ENCODE data around the gene AKR1B1.

Gene AKR1B1

DNA sequence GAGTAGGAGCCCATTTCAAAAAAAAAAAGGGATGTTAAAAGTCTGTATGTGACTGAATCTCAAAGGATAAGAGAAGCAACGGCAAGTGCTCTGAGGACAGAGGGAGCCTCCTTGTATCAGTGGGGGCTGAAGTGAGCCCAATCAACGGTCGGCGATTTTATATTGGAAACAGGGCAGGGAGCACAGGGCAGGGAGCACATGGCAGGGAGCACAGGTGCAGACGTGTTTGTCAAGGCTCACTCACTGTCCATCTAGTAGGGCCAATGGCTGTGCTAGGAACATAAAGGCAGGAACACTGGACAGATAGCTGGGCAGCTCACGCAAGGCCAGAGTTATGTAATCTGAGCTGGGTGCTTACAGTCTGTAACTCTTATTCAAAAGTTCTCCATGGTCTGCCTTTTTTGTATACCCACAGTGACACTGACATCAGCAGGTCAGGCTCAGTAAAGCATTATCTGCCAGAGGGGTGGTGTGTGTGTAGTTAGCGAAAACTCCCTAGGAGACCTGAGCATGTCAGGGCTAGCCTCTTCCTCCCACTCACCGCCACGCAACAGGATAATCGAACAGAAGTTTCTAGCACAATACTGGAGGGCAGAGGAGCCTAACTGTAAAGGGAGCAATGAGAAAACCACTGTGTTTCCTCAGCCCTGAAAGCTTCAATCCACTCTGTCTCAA lies 15.4 kb downstream of the AKR1B1 start:
- DNase-seq = no peak

DNA sequence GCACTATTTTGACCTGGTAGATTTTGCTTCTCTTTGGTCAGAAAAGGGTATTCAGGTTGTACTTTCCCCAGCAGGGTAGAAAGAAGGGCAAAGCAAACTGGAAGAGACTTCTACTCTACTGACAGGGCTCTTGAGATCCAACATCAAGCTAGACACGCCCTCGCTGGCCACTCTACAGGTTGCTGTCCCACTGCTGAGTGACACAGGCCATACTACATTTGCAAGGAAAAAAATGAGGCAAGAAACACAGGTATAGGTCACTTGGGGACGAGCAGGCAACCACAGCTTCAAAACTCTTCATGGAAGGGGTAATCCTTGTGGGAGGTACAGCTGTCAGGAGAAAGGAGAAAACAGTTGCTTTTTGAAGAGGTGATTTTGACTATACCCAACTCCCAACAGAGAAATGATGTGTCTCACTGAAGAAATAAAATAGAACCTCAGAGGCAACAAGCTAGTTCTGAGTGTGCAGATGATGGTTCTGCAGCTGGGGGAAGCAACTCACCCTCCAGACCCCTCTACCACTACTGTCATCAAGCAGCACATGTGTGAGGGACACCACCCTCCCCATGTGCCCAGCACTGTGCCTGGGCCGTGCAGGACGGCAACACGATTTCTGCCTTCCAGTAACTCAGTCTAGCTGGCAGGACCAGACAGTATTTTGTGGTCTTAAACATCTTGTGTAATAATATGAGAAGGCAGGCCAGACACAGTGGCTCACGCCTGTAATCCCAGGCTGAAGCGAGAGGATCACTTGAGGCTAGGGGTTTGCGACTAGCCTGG lies 16.3 kb downstream of the AKR1B1 start:
- DNase-seq = no peak

GRCh38 chr7:134441264-134441663 lies 17.6 kb downstream of the AKR1B1 start:
- DNase-seq = no peak

DNA sequence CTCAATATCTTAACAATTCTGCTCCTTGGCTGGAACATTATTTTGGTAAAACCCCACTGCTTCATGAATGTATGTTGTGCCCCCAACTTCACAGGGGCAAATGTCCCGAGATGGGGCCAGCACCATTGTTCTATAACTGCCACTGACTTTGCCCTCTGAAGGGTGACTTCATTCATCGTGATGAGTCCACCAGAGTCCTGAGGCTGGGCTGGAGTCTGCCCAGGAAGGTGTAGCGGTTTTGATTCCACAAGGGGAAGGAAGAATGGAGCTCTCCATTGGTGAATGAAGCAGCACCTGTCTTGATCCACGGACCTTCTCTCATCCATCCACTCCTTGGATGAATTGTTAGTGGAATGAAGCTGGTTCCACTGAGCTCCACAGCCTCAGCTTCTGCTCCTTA lies 18.4 kb downstream of the AKR1B1 start:
- no peak for DNase-seq

- DNase-seq = no peak
These were observed 18.8 kb downstream of the AKR1B1 start for GRCh38 chr7:134440067-134440466.

DNA sequence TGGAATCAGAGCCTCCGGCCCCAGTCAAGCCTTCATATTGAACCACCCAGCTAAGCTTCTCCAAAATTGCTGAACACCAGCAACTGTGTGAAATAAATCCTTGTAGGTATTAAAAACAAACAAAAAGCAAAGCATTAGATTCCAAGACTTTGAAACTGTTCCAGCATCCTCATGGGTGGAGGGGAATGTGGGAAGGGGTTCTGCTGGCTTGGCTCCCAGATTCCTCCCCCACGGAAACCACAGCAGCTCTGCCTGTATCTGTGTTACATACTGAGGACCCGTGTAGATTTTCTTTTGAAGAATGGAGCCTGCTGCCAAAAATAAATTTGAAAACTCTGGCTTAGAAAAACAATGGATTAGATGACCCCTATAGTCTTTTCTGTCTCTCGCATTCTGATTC lies 20.0 kb downstream of the AKR1B1 start:
- no peak for DNase-seq

DNA sequence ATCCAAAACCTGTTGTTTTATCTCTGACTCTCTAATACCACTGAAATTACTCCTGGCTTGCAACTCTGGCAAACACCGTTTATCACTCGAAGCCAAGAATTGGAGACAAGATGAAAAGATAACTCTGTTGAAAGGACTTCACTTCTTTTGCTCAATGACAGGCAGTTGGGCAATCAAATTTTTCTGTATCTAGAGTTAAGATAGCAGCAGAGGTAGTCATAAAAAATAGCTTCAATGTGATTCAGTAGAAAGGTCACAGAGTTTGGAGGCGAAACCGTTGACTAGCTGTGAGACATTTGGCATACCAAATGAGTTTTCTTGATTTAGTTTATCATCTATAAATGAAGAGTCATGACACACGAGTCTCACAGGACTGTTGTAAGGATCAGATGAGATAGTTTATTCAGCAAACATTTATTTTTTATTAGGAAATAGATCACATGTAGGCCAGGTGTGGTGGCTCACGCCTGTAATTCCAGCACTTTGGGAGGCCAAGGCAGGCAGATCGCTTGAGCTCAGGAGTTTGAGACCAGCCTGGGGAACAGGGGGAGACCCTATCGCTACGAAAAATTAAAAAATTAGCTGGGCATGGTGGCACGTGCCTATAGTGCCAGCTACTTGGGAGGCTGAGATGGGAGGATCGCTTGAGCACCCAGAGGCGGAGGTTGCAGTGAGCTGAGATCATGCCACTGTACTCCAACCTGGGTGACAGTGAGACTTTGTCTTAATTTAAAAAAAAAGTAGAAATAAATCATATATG lies 23.6 kb downstream of the AKR1B1 start:
- peak; percentile 51 for DNase-seq

- DNase-seq = no peak
These were observed 24.2 kb downstream of the AKR1B1 start for GRCh38 chr7:134434701-134435100.

GRCh38 chr7:134433430-134433829 lies 25.5 kb downstream of the AKR1B1 start:
- no peak for DNase-seq

DNA sequence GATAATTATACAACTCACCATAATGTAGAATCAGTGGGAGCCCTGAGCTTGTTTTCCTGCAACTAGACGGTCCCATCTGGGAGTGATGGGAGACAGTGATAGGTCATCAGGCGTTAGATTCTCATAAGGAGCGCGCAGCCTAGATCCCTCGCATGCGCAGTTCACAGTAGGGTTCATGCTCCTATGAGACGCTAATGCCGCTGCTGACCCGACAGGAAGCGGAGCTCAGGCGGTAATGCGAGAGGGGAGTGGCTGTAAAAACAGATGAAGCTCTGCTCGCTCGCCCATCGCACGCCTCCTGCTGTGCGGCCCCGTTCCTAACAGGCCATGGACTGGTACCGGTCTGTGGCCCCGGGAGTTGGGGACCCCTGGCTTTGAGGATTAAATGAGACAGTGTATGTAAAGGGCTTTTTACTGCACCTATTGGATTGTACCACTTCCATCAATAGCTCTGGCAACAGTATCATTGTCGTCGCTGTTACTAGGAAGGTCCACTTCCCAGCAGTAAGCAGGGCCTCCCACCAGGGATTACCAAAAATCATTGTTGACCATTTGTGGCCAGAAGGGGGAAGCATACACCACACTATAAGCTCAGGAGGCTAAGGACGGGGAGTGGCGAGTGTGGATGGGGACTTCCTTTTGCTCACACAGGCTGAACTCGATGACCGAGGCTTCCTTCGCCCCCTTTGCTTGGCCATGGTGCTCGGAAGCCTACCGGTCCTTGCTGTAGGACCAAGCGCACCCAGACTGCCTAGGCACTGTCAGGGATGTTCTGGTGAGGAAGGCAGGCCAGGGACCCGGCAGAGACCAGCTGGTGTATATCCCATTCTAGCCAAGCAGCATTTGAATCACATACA lies 26.4 kb downstream of the AKR1B1 start:
- peak; percentile 88 for DNase-seq

GRCh38 chr7:134431815-134432214 lies 27.1 kb downstream of the AKR1B1 start:
- no peak for DNase-seq

DNA sequence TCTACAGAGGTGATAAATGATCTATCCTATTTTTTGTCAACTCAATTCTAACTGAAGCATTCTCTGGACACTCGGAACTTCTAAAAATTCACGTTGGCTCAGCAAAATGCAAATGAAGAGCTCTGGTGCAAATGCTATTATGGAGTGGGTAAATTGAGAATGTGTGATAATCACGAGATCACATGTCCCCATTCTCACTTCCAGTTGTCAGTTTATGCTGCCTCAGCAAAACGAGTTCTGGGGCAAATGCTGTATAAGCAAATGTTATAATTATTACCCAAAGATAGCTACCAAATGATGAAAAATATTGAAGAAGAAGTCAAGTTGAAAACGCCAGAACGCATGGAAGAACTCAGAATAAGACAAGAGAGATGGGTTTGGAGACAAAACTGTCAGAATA lies 29.4 kb downstream of the AKR1B1 start:
- no peak for DNase-seq

- no peak for DNase-seq
These were observed 30.0 kb downstream of the AKR1B1 start for GRCh38 chr7:134428942-134429341.

DNA sequence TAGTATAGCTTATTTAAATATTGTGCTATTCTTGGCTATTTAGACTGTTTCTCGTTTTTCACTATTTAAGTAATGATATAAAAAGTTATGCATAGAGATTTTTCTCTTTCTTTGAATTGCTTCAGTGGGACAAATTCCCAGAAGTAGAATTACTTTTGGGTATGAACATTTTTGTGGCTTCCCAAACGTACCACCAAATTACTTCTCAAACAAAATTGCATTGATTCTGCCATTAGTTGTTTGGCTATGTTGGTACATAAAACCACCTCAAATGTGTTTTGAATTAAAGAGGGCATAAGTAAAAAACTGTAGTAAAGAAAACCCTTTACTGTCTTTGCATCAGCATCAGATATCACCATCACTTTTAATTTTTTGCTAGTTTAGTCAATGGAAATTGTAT lies 31.0 kb downstream of the AKR1B1 start:
- peak; percentile 23 for DNase-seq

- DNase-seq = no peak
These were observed 33.1 kb downstream of the AKR1B1 start for GRCh38 chr7:134425777-134426176.

DNA sequence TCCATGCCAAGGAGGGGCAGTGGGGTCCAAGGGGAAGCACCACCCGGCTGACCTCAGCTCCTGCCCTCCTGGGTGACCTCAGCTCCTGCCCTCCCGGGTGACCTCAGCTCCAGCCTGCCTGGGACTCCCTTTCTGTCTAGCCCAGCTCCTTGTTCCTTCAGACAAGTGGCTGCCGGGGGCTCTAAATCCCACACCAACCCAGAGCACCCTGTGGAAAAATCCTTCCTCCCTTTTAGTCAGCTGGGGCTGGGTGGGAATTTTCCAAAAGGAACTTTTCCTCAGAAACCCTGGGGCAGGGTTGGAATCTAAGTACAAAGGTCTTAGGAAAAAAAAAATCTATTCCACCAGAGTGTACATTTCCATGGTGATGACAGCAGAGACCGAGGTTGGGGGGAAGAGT lies 36.3 kb downstream of the AKR1B1 start:
- no peak for DNase-seq

DNA sequence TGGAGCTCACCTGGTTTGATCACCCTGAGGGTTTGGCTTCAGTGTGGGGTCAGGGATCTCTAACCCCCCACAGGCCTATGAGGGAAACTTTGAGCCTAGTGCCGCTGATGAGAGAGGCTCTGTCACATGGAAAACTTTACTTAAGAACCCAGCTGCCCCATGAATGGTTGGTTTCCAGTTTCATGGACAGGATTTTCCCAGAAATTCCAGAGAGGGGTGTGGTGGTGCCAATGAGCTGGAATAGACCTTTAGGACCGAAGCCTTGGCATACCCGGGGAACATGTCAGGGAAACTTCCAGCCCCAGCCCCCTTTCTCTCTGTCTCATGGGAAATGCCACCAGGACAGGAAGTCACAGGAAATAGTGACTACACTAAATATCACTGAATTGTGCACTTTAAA lies 36.9 kb downstream of the AKR1B1 start:
- no peak for DNase-seq

DNA sequence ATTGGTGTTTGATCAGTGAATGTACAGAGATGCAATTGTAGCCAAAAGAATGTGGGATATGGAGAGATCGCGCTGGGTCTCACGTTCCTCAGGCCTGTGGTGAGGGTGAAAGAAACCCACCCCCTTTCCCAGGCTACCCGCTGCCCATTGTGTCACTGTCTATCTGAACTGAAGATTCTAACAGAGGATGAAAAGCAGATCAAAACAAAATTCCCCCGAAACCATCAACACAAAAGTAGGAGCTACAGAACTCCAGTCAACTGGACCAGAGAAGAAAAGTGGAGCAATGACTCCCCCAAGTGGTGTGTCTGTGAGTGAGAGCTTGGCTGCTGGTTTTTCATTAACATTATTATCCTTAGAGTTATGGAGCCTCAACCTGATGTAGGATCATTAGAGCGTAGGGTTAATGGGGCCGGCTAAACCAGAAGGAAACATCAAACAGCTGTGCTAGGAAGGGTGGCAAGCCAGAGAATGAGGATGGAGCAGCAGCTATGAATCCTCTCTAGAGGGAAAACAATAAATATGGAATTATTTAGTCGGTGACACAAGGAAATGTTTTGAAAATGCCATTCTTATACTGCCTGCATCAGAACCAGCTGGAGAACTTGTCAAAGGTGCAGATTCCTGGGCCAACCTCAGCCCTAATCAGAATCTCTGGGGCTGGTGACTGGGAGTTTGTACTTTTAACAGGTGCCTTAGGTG lies 38.3 kb downstream of the AKR1B1 start:
- DNase-seq = peak; percentile 48

DNA sequence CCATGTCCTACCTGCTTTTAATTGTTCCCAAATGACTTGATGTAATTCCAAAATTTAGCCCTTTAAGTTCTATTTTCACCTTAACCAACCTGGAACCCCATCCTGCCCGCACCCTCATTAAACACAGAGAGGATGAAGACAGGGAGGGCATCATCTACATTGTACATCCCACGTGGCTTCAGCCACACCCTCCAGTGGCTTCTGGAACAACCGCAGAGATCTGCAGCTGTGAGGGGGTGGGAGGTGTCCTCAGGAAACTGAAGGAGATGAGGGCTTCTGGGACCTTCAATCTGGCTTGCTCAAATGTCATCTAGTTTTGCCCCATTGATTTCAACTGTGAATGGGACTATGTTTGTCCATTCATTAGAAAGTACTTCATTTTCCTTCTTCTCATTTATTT lies 39.0 kb downstream of the AKR1B1 start:
- no peak for DNase-seq

- no peak for DNase-seq
These were observed 39.8 kb downstream of the AKR1B1 start for GRCh38 chr7:134419085-134419484.

DNA sequence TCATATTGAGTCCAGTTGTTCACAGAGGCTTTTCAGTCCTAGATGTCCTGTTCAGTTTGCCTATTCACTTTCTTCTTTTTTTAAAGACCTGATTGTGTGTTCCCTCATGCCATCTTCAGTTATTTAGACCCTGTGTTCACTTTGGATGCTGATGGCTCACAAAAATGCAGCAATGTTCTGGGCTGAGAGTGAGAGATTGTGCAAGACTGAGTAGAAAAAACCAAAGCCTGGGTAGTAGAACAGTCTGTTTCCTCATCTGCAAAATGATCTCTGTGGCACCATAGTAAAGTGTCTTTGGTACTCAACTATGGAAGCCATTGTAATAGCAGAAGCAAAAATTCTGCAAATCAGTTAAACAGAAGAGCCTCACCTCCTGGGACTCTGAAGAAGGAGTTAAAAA lies 43.2 kb downstream of the AKR1B1 start:
- no peak for DNase-seq

GRCh38 chr7:134414109-134414508 lies 44.8 kb downstream of the AKR1B1 start:
- DNase-seq = no peak
